WTC11 (cell line): Measurements from ENCODE around the gene SERPINE1.

Source experiments
- AFF4 ChIP-seq: sonication (generic); formaldehyde crosslinking; IDR thresholded peaks from 2 replicates; pipeline ENCODE4 v1.8.1; 2023; ENCODE audit warnings: mild to moderate bottlenecking, missing genetic modification reagents, borderline replicate concordance
- ATF1 ChIP-seq: sonication (generic); formaldehyde crosslinking; IDR thresholded peaks from 2 replicates; pipeline ENCODE4 v1.8.1; 2023; ENCODE audit warnings: mild to moderate bottlenecking, moderate library complexity, missing genetic modification reagents
- ATF3 ChIP-seq: sonication (generic); formaldehyde crosslinking; conservative IDR thresholded peaks from 2 replicates; pipeline ENCODE4 v1.8.1; 2022; ENCODE audit warnings: mild to moderate bottlenecking, missing genetic modification reagents
- CTCF ChIP-seq: fragments of 200-600 bp; IDR thresholded peaks from 2 replicates; pipeline ENCODE4 v1.8.0; 2022; ENCODE audit warnings: antibody characterized with exemption
- E2F5 ChIP-seq: sonication (generic); formaldehyde crosslinking; IDR thresholded peaks from 2 replicates; pipeline ENCODE4 v1.8.1; 2022; ENCODE audit warnings: mild to moderate bottlenecking, moderate library complexity, missing genetic modification reagents
- ELF4 ChIP-seq: sonication (generic); formaldehyde crosslinking; IDR thresholded peaks from 2 replicates; pipeline ENCODE4 v1.8.1; 2022; ENCODE audit warnings: low read depth, mild to moderate bottlenecking, moderate library complexity, missing genetic modification reagents
- FOXJ3 ChIP-seq: sonication (generic); formaldehyde crosslinking; IDR thresholded peaks from 2 replicates; pipeline ENCODE4 v1.9.0; 2021; ENCODE audit warnings: missing genetic modification reagents, mild to moderate bottlenecking, borderline replicate concordance
- NFATC4 ChIP-seq: fragments of 250-450 bp; sonication (Bioruptor Pico); IDR thresholded peaks from 2 replicates; pipeline ENCODE4 v1.9.0; 2021; ENCODE audit warnings: mild to moderate bottlenecking
- NR2C2 ChIP-seq: sonication (generic); formaldehyde crosslinking; IDR thresholded peaks from 2 replicates; pipeline ENCODE4 v1.8.0; 2022; ENCODE audit warnings: mild to moderate bottlenecking, missing genetic modification reagents
- NR3C1 ChIP-seq: sonication (generic); formaldehyde crosslinking; conservative IDR thresholded peaks from 2 replicates; pipeline ENCODE4 v1.8.1; 2023; ENCODE audit warnings: low read depth, mild to moderate bottlenecking, missing genetic modification reagents
- USF2 ChIP-seq: sonication (generic); formaldehyde crosslinking; IDR thresholded peaks from 2 replicates; pipeline ENCODE4 v1.8.1; 2023; ENCODE audit warnings: mild to moderate bottlenecking, missing genetic modification reagents, moderate library complexity
- ZBTB21 ChIP-seq: sonication (generic); formaldehyde crosslinking; IDR thresholded peaks from 2 replicates; pipeline ENCODE4 v1.8.1; 2023; ENCODE audit warnings: mild to moderate bottlenecking, missing genetic modification reagents, borderline replicate concordance
- ZNF416 ChIP-seq: fragments of 250-450 bp; sonication (Bioruptor Pico); IDR thresholded peaks from 2 replicates; pipeline ENCODE4 v1.9.0; 2021; ENCODE audit warnings: mild to moderate bottlenecking, inconsistent platforms

DNA sequence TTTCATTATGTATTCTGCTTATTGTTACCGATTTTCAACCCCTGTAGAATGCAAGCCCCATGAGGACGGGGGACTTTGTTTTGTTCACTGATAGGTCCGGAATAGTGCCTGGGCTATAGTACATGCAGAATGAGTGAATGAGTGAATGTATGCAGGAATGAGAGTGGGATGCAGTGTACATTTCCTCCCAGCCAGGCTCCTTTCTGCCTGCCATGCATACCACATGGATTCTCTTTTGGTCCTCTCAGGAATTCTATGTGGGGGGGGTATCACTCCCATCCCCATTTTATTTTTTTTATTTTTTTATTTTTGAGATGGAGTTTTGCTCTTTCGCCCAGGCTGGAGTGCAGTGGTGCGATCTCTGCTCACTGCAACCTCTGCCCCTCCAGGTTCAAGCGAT lies 24.9 kb upstream of the SERPINE1 start:
- TF ChIP-seq ZNF416 (CRISPR knock-in tag) = no peak
- no peak for TF ChIP-seq E2F5 (CRISPR knock-in tag)
- no peak for TF ChIP-seq NFATC4 (CRISPR knock-in tag)
- TF ChIP-seq NR3C1 (CRISPR knock-in tag) = no peak
- TF ChIP-seq ZBTB21 (CRISPR knock-in tag) = no peak
- TF ChIP-seq ELF4 = no peak
- TF ChIP-seq CTCF = no peak
- no peak for TF ChIP-seq ATF1 (CRISPR knock-in tag)
- no peak for TF ChIP-seq AFF4
- TF ChIP-seq NR2C2 (CRISPR knock-in tag) = no peak
- no peak for TF ChIP-seq ATF3 (CRISPR knock-in tag)
- no peak for TF ChIP-seq USF2 (CRISPR knock-in tag)
- no peak for TF ChIP-seq FOXJ3 (CRISPR knock-in tag)
